Measurements from ENCODE around the gene PRELID2. TPM values are rescaled to one million over a fixed set of nuclear protein-coding genes. Genes with fewer than 3 reads are reported as not detected.

PRELID2 gene
- total RNA-seq, 5 donors from 2014 or later (not counting 1 experiment from before 2014, with no cell fraction given) = 0.23 to 1.9 (median 0.69) TPM

DNA sequence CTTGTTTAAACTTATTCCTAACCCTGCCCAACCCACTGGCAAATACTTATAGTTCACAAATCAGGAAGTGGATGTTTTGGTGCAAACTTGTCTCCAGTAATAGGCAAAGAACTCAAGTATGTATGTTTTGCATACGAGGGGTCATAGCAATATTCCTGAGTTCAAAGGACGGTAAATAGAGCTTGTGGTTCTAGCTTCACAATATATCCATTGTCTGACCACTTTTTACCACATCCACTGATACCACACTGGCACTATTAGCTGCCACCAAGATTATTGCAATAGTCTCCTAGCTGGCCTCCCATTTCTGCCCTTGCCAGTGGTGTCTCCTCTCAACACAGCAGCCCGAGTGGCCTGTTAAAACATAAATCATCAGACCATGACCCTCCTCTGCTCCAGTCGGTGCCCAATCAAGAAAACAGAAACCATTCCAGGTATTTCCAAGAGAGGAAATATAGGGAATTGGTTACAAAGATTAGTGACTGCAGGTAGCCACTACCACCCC is 20.7 kb upstream of the PRELID2 start:
- ChIA-PET POLR2A (interaction anchor here in 1 of 2 donors (0.6 kb wide), 1 partner anchor 57 kb away, joined by 11 read pairs; no protein-coding TSS in a partner anchor), CTCF (no interaction called here)
- H3K4me1 Mint-ChIP-seq = peaks cover 0 to 4% (median 4%) of the 10 kb centered on the region in 3 donors
- peaks cover 0 to 8% of the 10 kb centered on the region in 2 experiments for H3K27me3 ChIP-seq (replicated peaks in 1 of 2; ENCODE audit: control insufficient read depth in 2 of 2, extremely low read depth in 1 of 2, insufficient read depth in 2 of 2, low read length in 1 of 2)
- H3K27ac Mint-ChIP-seq = no peak overlapping the region
- peaks cover 12 to 16% of the 10 kb centered on the region in 2 donors for H3K27me3 Mint-ChIP-seq
- no peak for DNase-seq
- H3K27ac ChIP-seq (ENCODE audit: low read length) = no peak overlapping the region
- whole genome bisulfite sequencing (ENCODE audit: insufficient coverage) = 92% methylated on average over 2 of the region's 4 CpGs
- no peak for ATAC-seq (replicated peaks in 1 of 4)
- no peaks in the 10 kb centered on the region for H3K9me3 Mint-ChIP-seq
- peak overlapping the region in 1 of 3 donors; percentile 35 for H3K4me3 Mint-ChIP-seq
- H3K36me3 ChIP-seq (ENCODE audit: control insufficient read depth in 2 of 2, extremely low read depth in 1 of 2, insufficient read depth in 1 of 2, low read length in 1 of 2) = no peaks in the 10 kb centered on the region
- no peaks in the 10 kb centered on the region for H3K36me3 Mint-ChIP-seq
- no peak overlapping the region for H3K4me3 ChIP-seq (ENCODE audit: control insufficient read depth in 1 of 2, extremely low read depth in 1 of 2, low read length in 1 of 2)
- peaks cover 0 to 6% of the 10 kb centered on the region in 2 experiments for H3K4me1 ChIP-seq (ENCODE audit: control insufficient read depth in 1 of 2, extremely low read depth in 1 of 2, insufficient read depth in 2 of 2, low read length in 2 of 2)
- H3K9me3 ChIP-seq = no peaks in the 10 kb centered on the region

DNA sequence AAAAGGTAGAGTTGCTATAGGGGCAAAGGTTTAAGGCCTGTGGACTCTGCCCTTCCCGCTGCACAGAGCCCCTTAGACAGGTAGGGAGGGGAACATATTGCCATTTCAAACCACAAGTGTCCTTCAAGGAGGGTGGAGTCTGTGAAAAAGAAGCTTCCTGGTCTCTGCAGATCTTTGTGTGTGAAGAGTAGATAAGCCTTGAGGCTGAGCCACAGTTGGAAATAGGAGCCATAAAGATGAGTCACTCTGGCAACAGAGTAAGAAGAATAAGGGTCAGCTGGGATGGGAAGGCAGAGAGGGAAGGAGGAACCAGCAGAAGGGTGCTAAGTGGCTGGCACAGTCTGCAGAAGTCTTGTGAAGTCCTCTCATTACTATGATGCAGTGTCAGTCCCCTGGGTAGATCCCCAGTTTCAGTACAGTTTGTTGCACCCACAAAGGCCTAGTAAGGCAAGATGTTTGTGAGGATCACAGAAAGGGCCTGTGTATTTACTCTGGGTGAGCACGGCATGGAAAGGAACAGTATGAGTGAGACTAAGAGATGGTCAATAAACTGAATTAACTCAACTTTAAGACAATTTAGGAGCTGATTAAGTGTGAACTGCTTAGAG is 19.6 kb upstream of the PRELID2 start:
- WGBS (ENCODE audit: insufficient coverage) = no CpG with 5 or more reads among the region's 2 CpGs
- CTCF ChIA-PET = no interaction called here
- Histone ChIP-seq H3K4me1 (ENCODE audit: control insufficient read depth in 1 of 2, extremely low read depth in 1 of 2, insufficient read depth in 2 of 2, low read length in 2 of 2) (peaks cover 0 to 6% of the 10 kb centered on the region in 2 experiments), H3K27me3 (replicated peaks in 1 of 2; ENCODE audit: control insufficient read depth in 2 of 2, extremely low read depth in 1 of 2, insufficient read depth in 2 of 2, low read length in 1 of 2) (peaks cover 0 to 8% of the 10 kb centered on the region in 2 experiments), H3K27ac (ENCODE audit: low read length) (no peak overlapping the region), H3K9me3 (no peaks in the 10 kb centered on the region), H3K36me3 (ENCODE audit: control insufficient read depth in 2 of 2, extremely low read depth in 1 of 2, insufficient read depth in 1 of 2, low read length in 1 of 2) (no peaks in the 10 kb centered on the region), H3K4me3 (ENCODE audit: control insufficient read depth in 1 of 2, extremely low read depth in 1 of 2, low read length in 1 of 2) (no peak overlapping the region)
- POLR2A ChIA-PET = no interaction called here
- Mint-ChIP-seq H3K4me3 (no peak overlapping the region), H3K4me1 (peaks cover 0 to 4% (median 4%) of the 10 kb centered on the region in 3 donors), H3K36me3 (no peaks in the 10 kb centered on the region), H3K27me3 (peaks cover 12% of the 10 kb centered on the region in 2 donors), H3K9me3 (no peaks in the 10 kb centered on the region), H3K27ac (no peak overlapping the region)
- no peak for ATAC-seq (replicated peaks in 1 of 4)
- DNase-seq = no peak

DNA sequence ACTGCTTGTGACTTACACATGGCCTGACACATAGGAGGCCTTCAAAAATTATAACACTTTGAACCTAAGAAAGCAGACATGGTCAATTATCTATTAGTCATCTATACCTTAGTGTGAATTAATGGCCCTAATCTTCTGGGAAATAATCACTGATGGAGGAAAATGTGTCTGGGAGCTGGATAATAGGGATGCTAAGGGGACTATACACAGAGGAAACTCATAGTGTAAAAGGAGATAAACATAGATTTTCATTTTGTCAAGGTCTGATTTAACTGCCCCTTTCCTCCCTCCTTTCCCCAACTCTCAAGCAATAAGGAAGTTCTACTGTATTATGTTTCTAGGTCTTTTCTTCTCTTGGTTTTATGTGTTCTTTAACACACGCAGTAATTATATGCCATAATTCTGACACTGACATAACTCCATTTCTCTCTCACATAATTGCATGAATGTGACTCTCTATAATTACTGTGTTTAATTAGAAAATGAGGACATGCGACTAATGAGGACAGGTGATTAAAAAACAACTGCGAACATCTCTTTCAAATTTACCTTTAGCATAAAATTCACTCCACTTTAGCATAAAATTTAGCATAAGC is 18.7 kb upstream of the PRELID2 start:
- no peak for ATAC-seq (replicated peaks in 1 of 4)

DNA sequence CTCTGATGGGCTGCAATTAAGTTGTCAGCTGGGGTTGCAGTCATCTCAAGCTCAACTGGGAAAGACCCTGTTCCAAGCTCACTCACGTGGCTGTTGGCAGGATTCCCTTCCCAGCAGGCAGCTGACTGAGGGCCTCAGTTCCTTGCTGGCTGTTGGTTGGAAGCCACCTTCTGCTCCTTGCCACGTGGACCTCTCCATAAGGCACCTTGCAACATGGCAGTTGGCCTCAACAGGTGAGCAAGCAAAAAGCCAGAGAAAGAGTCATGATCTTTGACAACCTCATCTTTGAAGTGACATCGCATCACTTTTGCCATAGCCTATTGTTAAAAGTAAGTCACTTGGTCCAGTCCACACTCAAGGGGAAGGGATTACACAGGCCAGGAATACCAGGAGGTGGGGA is 17.8 kb upstream of the PRELID2 start:
- no peaks in the 10 kb centered on the region for H3K36me3 ChIP-seq (ENCODE audit: control insufficient read depth in 2 of 2, extremely low read depth in 1 of 2, insufficient read depth in 1 of 2, low read length in 1 of 2)
- H3K9me3 Mint-ChIP-seq = no peaks in the 10 kb centered on the region
- ChIA-PET CTCF (no interaction called here), POLR2A (no interaction called here)
- WGBS (ENCODE audit: insufficient coverage) = 66% methylated on average over 2 of the region's 3 CpGs
- H3K4me1 ChIP-seq (ENCODE audit: control insufficient read depth in 1 of 2, extremely low read depth in 1 of 2, insufficient read depth in 2 of 2, low read length in 2 of 2) = peaks cover 0 to 6% of the 10 kb centered on the region in 2 experiments
- no peaks in the 10 kb centered on the region for H3K9me3 ChIP-seq
- H3K4me1 Mint-ChIP-seq = peaks cover 0 to 4% (median 4%) of the 10 kb centered on the region in 3 donors
- no peak overlapping the region for H3K27ac ChIP-seq (ENCODE audit: low read length)
- H3K27me3 Mint-ChIP-seq = peaks cover 8 to 12% of the 10 kb centered on the region in 2 donors
- H3K4me3 Mint-ChIP-seq = no peak overlapping the region
- no peak for ATAC-seq (replicated peaks in 1 of 4)
- H3K4me3 ChIP-seq (ENCODE audit: control insufficient read depth in 1 of 2, extremely low read depth in 1 of 2, low read length in 1 of 2) = no peak overlapping the region
- no peak overlapping the region for H3K27ac Mint-ChIP-seq
- peaks cover 0 to 8% of the 10 kb centered on the region in 2 experiments for H3K27me3 ChIP-seq (replicated peaks in 1 of 2; ENCODE audit: control insufficient read depth in 2 of 2, extremely low read depth in 1 of 2, insufficient read depth in 2 of 2, low read length in 1 of 2)
- no peaks in the 10 kb centered on the region for H3K36me3 Mint-ChIP-seq
- no peak for DNase-seq

More for the DNA sequence above, 18.7 kb upstream of the PRELID2 start:
- H3K36me3 ChIP-seq (ENCODE audit: control insufficient read depth in 2 of 2, extremely low read depth in 1 of 2, insufficient read depth in 1 of 2, low read length in 1 of 2) = no peaks in the 10 kb centered on the region
- ChIA-PET CTCF (no interaction called here), POLR2A (no interaction called here)
- DNase-seq = no peak
- Mint-ChIP-seq H3K4me3 (no peak overlapping the region), H3K27ac (no peak overlapping the region), H3K4me1 (peaks cover 0 to 4% (median 4%) of the 10 kb centered on the region in 3 donors), H3K9me3 (no peaks in the 10 kb centered on the region), H3K27me3 (peaks cover 8 to 12% of the 10 kb centered on the region in 2 donors), H3K36me3 (no peaks in the 10 kb centered on the region)
- peaks cover 0 to 8% of the 10 kb centered on the region in 2 experiments for H3K27me3 ChIP-seq (replicated peaks in 1 of 2; ENCODE audit: control insufficient read depth in 2 of 2, extremely low read depth in 1 of 2, insufficient read depth in 2 of 2, low read length in 1 of 2)
- no CpG with 5 or more reads among the region's 3 CpGs for WGBS (ENCODE audit: insufficient coverage)
- H3K4me3 ChIP-seq (ENCODE audit: control insufficient read depth in 1 of 2, extremely low read depth in 1 of 2, low read length in 1 of 2) = no peak overlapping the region
- no peak overlapping the region for H3K27ac ChIP-seq (ENCODE audit: low read length)
- H3K9me3 ChIP-seq = no peaks in the 10 kb centered on the region
- H3K4me1 ChIP-seq (ENCODE audit: control insufficient read depth in 1 of 2, extremely low read depth in 1 of 2, insufficient read depth in 2 of 2, low read length in 2 of 2) = peaks cover 0 to 6% of the 10 kb centered on the region in 2 experiments

DNA sequence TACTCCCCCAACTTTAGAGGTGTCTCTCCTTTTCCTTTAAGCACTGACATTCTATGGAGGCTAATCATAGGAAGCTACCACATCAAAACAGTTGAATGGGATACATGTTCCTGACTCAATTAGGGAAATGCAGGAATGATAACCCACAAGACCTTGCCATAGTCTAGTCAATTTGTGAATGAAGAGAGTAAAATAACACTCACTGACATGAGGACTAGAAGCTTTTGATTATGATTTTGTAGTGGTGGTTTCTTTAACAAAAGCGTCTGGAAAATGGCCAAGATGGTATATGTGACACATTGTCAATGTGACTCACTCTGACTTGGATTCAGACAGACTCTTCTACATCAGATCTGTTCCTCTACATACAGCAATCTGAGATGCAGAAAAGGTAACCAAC is 13.7 kb upstream of the PRELID2 start:
- no peaks in the 10 kb centered on the region for H3K4me1 Mint-ChIP-seq
- ChIA-PET CTCF (no interaction called here), POLR2A (no interaction called here)
- H3K9me3 ChIP-seq = no peaks in the 10 kb centered on the region
- no CpG with 5 or more reads among the region's 1 CpG for WGBS (ENCODE audit: insufficient coverage)
- H3K36me3 Mint-ChIP-seq = no peaks in the 10 kb centered on the region
- H3K36me3 ChIP-seq (ENCODE audit: control insufficient read depth in 2 of 2, extremely low read depth in 1 of 2, insufficient read depth in 1 of 2, low read length in 1 of 2) = no peaks in the 10 kb centered on the region
- no peaks in the 10 kb centered on the region for H3K4me1 ChIP-seq (ENCODE audit: control insufficient read depth in 1 of 2, extremely low read depth in 1 of 2, insufficient read depth in 2 of 2, low read length in 2 of 2)
- ATAC-seq (replicated peaks in 1 of 4) (no peak), DNase-seq (no peak)
- H3K4me3 ChIP-seq (ENCODE audit: control insufficient read depth in 1 of 2, extremely low read depth in 1 of 2, low read length in 1 of 2) = no peak overlapping the region
- H3K27ac ChIP-seq (ENCODE audit: low read length) = no peak overlapping the region
- no peaks in the 10 kb centered on the region for H3K9me3 Mint-ChIP-seq
- H3K27me3 Mint-ChIP-seq = no peaks in the 10 kb centered on the region
- H3K4me3 Mint-ChIP-seq = no peak overlapping the region
- H3K27me3 ChIP-seq (replicated peaks in 1 of 2; ENCODE audit: control insufficient read depth in 2 of 2, extremely low read depth in 1 of 2, insufficient read depth in 2 of 2, low read length in 1 of 2) = no peaks in the 10 kb centered on the region
- no peak overlapping the region for H3K27ac Mint-ChIP-seq

DNA sequence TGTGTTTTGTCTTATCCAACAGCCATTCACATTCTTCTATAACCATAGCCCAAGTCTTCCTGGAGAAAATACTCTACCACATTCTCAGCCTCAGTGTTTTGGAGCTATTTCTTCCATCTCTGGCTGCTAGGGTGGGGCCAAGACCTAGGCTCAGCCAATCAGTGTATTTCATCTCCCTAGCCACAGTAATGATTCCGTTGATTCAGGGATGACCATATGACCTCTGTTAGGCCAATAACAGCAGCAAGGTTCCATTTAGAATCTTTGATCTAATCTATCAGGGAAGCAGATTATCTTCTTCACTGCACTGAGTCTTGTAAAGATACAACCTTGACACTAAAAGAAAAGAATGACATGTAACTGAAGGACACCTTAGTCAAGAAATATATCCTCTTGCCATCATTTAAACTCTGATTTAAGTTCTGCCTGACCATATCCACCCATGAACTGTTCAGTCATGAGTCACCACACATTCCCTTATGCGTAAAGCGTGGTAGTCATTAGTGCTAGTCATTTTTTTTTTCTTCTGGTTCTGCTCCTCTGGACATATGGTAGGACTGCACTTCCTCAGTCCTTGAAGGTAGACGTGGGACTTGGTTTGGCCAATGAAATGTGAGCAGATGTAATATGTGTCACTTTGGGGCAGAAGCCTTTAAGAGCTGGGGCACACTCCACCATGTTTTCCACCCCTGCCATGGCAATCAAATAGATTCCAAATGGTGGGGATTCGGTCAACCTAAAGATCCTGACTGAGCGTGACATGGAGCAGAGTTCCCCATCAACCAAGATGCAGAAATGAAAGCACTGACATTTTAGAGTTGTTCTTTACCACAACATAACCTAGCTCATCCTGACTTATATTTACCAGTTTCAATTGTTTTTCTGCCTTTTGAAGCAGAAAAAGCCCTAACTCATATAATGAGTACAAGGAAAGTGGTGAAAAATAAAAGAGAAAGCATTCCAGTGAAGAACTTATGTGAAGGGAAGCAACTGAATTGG is 12.7 kb upstream of the PRELID2 start:
- no peaks in the 10 kb centered on the region for H3K9me3 ChIP-seq
- POLR2A ChIA-PET = no interaction called here
- Mint-ChIP-seq H3K27me3 (no peaks in the 10 kb centered on the region), H3K27ac (no peak overlapping the region), H3K4me3 (no peak overlapping the region), H3K36me3 (no peaks in the 10 kb centered on the region), H3K9me3 (no peaks in the 10 kb centered on the region), H3K4me1 (no peaks in the 10 kb centered on the region)
- no peaks in the 10 kb centered on the region for H3K36me3 ChIP-seq (ENCODE audit: control insufficient read depth in 2 of 2, extremely low read depth in 1 of 2, insufficient read depth in 1 of 2, low read length in 1 of 2)
- no peak overlapping the region for H3K27ac ChIP-seq (ENCODE audit: low read length)
- no peak for DNase-seq
- 97% methylated on average over 3 of the region's 6 CpGs for WGBS (ENCODE audit: insufficient coverage)
- H3K4me1 ChIP-seq (ENCODE audit: control insufficient read depth in 1 of 2, extremely low read depth in 1 of 2, insufficient read depth in 2 of 2, low read length in 2 of 2) = no peaks in the 10 kb centered on the region
- CTCF ChIA-PET = no interaction called here
- H3K4me3 ChIP-seq (ENCODE audit: control insufficient read depth in 1 of 2, extremely low read depth in 1 of 2, low read length in 1 of 2) = no peak overlapping the region
- no peak for ATAC-seq (replicated peaks in 1 of 4)
- H3K27me3 ChIP-seq (replicated peaks in 1 of 2; ENCODE audit: control insufficient read depth in 2 of 2, extremely low read depth in 1 of 2, insufficient read depth in 2 of 2, low read length in 1 of 2) = no peaks in the 10 kb centered on the region
